ENCODE results near the gene JOSD1.

JOSD1 gene

DNA sequence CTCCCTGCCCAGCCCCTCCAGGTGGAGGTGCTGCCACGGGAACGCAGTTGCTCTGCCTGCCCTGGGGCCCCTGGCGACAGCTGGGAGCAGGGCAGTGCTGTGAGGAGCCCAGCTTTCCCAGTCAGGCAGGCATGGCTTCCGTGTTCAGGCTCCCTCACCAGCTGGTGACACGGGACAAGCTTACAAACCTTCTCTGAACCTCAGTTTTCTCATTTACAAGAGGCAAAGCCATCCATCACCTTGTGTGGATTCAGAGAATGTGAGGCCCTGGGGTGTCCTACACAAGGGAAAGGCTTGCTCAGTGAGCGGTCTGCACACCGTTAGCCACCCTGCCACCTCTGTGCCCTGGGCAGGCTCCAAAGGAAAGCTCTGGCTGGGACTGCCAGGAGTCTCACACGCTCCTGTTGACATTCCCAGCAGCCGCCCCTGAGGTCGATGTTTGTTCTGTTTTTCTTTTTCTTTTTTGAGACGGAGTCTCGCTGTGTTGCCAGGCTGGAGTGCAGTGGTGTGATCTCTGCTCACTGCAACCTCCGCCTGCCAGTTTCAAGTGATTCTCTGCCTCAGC is 31.6 kb upstream of the JOSD1 start:
- no peak for DNase-seq

DNA sequence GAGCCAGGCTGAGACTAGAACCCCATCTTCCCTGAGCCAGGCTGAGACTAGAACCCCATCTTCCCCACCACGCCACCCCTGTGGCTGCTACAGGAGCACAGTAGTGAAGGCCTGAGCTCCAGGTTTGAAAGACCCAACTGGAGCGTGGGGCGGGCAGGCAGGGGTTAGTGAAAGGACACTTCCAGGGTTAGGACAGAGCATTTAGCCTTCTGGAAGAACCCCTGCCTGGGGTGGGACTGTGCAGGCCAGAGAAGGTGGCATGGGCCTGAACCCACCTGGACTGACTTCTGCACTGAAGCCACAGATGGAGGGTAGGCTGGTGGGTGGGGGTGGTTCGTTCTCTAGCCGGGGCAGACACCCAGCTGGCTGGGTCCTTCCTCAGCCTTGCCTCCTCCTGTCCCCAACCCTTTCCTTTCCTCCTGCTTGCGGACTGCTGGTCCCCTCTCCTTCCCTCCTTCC is 31.0 kb upstream of the JOSD1 start:
- no peak for DNase-seq

DNA sequence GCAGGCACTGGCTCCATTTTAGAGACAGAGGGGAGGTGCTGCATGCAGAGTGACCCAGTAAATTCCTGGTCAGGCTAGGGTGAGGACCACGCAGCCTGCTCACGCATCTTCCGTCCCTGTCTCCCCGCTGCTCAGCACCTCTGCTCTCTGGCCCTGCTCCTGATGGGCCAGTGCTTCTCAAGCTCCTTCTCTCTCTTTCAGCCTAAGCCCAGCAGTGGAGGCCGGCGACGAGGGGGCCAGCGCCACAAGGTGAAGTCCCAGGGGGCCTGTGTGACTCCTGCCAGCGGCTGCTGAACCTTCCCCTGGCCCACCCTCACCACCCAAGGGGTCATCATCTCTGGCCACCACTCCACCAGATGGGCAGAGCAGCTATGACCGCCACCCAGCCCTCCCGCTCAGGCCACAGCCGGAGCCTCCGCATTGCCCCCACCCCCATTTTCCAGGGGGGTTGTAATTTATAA is 29.7 kb upstream of the JOSD1 start:
- no peak for DNase-seq

DNA sequence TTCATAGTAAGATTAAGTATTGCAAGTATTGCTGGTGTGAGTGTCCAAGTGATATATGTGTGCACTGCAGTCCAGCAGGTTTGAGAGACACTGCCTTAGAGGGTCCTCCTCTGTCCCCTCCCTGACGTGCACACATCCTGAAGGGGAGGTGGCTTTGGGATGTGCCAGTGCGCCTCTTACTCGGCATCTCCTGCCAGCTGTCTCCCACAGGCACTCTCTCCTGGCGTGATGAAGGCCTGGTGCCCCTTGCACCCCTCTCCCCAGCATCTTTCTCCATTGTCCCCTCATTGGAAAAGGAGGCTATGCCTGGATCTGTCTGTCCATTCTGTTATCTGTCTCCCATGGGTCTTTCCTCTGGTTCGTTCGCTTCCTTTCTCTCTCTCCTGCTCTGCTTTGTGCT is 29.2 kb upstream of the JOSD1 start:
- no peak for DNase-seq

DNA sequence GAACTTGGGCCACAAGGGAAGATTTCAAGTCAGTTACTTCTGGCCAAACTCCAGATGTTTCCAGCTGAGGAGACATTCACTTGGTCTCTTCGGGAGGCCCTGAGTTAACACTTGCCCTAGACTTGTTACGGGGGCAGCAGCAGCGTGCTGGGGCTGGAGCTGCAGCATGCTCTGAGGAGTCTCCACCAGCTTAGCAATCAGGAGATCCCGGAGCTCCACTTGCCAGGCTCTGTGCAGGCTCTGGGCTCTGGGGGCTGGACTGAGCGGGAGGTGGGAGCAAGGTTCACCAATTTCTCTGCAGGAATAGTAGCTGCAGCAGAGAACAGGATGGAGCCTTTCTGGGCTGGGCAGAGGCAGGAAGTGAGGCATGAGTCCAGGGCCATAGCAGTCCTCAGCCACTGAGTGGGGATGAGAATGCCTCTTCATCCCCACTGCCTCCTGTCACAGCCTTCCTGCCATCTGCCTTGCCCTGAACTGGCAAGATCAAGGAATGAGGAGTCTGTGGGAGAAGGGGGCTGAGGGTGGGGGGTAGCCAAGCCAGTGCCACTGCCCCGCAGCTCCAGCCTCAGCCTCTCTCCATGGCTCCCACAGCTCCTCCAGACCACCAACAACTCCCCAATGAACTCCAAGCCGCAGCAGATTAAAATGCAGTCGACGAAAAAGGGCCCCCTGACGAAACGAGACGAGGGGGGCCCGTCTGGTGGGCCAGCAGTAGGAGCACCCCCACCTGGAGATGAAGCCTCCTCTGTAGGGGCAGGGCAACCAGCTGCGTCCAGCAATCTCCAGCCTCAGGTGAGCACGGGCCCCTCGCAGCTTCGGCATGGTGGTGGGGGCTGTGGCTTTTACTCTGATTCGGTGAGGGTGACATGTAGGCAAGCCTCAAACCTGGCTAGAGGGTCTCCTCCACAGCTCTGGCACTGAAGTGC is 28.4 kb upstream of the JOSD1 start:
- DNase-seq, result no peak

DNA sequence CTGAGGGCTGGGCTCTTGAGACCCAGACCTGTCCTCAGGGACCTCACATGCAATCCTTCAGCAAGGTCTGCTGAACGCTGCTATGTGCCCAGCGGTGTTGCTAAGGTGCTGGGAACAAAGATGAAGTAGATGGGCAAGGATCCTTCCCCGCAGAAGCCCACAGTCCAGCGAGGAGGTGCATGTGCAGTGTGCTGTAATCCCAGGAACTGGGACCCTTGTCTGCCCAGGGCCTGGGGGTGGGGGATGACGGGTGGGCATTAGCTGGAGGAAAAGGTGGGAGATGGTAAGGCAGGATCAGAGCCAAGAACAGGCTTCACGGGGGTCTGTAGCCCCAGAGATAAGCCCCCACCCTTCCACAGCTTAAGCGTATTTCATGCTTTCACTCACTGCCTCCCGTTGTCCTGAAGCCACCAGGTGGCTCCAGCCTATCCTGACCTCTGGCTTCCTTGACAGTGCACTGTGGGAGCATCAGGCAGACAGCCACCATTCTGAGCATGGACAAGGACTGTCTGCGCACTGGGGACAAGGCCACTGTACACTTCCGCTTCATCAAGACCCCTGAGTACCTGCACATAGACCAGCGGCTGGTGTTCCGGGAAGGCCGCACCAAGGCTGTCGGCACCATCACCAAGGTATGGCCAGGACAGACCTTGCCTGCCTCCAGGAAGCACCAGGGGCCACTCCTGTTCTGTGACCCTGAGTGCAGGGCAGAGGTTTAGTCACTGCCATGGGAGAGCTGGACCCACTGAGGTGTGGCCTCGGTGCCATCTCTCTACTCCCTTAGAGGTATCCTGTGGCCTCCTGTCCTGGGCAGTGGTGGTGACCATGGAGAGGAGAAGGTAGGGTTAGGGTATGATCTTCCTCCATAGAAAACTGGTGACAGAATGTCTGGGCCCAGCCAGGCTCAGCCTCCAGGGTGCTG is 27.0 kb upstream of the JOSD1 start:
- DNase-seq, result no peak

DNA sequence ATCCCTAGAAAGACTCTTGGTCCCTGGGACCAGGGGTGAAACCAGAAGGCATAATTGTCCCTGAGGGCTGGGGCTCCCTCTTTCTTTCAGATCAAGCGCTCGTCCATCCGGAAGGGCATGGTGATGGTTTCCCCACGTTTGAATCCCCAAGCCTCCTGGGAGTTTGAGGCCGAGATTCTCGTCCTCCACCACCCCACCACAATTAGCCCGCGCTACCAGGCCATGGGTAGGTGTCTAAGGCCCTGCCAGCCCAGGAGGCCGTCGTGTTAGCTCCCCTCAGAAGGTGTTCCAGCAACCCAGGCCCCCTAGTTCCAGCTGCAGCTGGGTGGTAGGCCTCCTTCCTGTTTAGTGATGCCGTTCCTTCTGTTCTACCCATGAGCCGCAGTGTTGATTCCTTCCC is 26.4 kb upstream of the JOSD1 start:
- no peak for DNase-seq

DNA sequence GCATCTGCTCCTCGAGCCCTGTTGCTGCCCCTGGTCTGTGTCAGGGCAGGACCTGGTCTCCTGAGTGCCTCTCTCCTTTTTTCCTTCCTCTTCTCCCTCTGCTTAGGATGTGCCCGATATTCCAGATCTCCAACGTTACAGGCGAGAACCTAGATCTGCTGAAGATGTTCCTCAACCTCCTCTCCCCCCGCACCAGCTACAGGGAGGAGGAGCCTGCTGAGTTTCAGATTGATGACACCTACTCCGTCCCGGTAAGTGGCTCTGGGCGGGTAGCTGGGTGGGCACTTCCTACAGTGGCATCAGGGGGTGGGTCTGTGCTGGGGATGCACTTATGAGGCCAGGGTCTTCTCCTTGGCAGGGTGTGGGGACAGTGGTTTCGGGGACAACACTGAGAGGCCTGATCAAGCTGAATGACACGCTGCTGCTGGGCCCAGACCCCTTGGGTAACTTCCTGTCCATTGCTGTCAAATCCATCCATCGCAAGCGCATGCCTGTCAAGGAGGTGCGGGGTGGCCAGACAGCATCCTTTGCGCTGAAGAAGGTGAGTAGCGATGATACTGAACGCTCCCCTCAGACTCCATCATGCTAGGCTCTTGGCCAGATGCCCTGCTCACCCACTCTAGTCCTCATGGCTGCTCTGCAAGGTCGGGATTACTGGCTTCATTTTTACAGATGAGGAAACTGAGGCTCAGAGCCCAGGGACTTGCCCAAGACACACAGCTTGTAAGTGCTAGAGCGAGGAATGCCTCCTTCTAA is 25.3 kb upstream of the JOSD1 start:
- DNase-seq, result no peak

DNA sequence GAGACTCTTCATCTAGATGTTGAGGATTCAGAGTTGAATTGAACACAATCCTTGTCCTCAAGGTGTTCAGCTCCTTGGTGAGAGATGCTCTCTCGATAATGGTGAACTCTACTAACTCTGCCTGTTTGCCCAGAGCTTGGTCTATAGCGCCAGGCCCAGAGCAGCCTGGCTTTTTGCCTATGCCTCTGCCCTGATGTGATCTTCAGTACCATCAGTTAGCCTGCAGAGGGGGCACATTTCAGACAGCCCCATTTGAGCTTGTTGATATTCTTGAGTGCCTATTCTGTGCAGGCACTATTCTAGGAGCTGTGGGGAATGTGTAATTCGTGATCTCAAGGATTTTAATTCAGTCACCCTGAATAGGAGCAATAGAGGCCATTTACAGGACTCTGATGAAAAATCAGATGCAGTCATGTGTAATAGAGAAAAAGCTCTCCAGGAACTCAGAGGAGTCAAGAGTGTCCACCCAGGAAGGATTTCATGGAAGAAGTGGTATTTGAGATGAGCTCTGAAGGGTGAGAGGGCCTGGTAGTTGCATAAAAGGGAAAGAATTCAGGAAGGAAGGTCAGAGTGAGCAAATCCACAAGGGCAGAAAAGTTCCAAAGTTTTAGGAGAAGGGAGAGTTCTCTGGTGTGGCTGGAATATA is 24.3 kb upstream of the JOSD1 start:
- peak; percentile 46 to 56 for DNase-seq

DNA sequence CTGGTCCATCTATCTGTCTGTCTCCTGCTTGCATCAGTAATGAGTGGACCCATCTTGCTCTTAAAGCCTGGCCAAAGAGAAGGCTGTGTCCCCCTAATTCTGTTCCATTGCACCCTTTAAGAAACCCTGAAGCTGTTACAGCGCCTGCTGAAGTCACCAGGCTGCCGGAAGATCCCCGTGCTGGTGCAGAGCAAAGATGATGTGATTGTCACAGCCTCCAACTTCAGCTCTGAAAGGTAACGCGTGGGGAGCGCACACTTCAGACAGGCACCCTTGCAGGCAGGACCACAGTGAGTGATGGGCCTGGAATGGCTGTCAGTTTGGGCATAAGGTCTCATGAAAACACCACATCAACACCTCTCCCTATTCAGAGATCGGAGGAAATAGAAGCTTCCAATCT is 23.4 kb upstream of the JOSD1 start:
- DNase-seq, result no peak

DNA sequence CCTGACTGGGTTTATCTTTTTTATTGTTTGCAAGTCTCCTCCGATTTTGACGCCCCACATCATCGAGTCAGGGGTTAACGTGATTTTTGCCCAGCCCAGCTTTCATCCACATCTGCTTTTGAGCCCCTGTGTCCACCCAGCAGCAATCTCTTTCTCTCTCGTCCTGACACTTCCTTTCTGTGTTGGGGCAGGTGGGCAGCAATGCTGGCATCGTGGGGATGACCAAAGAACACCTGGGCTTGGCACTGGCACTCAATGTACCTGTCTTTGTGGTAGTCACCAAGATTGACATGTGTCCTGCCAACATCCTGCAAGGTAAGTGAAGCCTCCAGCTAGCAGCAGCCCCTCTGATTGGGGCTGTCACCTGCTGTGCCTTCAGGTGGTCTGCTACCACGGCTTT is 20.8 kb upstream of the JOSD1 start:
- DNase-seq, result no peak

DNA sequence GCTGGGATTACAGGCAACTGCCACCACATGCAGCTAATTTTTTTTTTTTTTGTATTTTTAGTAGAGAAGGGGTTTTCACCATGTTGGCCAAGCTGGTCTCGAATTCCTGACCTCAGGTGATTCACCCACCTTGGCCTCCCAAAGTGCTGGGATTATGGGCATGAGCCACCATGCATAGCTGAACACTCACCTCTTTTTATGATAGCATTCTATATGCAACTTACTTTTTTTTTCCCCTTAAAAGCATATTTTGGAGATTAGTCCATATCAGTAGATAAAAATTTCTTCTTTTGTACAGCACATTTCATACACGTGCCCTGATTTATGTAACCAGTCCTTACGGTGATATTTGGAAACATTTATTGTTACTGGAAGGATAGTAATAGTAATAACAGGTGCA is 19.6 kb upstream of the JOSD1 start:
- no peak for DNase-seq

DNA sequence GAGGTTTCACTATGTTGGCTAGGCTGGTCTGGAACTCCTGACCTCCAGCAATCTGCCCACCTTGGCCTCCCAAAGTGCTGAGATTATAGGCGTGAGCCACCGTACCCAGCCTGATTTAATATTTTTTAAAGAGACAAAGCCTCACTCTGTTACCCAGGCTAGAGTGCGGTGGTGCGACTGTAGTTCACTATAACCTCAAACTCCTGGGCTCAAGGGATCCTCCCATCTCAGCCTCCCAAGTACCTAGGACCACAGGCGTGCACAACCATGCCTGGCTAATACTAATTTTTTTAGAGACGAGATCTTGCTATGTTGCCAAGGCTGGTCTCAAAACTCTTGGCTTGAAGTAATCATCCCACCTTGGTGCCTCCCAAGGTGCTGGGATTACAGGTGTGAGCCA is 18.5 kb upstream of the JOSD1 start:
- no peak for DNase-seq

DNA sequence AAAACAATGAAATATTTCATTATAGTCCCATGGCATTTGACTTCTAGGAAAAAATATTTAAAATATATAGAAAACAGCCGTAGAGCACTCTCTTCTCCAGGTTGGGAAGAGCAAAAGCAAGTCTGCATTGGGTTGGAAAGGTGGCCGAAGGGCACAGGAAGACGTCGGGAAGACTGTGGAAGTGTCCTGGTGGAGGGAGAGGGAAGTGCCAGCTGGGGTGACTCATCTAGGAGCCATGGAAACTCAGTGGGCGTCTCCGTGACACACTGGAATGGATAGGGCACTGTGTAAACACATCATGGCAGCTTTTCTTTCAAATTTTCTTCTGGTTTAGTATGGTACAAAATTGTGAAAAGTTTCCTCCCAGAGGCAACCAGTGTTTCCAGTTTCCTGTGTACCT is 17.7 kb upstream of the JOSD1 start:
- no peak for DNase-seq

DNA sequence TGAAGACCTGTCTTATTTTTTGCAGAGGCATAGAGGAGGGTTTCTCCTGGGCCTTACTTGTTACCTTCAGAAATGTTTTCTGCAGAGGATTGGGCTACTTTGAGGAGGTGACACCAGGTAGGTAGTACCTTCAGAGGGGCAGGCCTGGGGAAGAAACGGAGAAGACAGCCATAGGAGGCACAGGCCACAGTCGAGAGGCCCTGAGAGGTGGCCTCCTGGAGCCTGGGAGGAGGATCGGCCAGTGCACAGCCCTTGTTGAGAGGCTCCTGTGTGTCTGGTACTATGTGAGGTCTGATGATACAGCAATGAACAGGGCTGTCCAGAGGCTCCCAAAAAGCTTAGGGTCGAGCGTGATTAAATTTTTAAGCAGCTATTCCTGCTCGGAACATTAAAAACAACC is 16.5 kb upstream of the JOSD1 start:
- DNase-seq, result no peak

DNA sequence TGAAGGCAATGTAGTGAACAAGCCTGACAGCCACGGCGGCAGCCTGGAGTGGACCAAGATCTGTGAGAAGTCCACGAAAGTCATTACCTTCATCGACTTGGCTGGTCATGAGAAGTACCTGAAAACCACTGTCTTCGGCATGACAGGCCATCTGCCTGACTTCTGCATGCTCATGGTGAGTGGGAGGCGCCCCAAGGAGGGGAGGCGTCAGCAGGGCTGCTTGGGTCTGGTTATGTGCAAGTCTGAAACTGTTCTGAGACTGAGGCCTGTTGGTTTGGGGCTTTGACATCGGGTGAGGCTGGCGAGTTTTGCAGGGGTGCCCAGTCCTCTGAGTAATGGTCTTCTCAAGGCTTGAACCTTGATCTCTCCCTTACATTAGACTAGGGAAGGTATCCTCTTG is 16.1 kb upstream of the JOSD1 start:
- no peak for DNase-seq

DNA sequence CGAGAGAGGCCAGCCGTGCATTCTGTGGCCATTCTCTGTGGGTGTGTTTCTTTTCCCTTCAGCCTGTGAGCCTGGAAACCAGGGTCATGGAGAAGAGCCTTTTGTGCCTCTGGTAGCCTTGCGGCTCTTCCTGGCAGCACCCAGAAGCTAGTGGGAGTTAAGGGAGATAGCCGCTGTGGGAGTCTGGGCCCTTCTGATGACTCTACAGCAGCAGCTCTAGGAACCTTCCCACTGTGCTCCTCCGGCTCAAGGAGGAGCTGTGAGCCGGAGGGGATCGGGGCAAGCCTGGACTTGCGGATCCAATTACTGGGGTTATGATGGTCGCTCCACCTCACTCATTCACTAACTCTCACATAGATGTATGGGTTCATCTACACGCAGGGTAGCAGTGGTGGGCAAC is 15.5 kb upstream of the JOSD1 start:
- no peak for DNase-seq

DNA sequence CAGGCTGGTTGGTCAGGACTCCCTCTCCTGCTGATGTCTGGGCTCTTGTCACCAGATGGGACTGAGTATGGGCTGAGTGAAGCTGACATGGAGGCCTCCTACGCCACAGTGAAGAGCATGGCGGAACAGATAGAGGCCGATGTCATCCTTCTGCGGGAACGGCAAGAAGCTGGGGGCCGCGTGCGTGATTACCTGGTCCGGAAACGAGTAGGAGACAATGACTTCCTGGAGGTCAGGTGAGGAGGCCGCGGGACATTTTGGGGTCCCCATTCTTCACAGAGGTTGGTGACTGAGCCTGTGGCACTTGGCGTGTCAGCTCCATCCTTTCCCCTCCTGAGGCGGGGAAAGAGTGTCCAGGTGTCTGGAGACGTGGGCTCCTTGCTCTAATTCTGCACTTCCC is 15.1 kb upstream of the JOSD1 start:
- no peak for DNase-seq

DNA sequence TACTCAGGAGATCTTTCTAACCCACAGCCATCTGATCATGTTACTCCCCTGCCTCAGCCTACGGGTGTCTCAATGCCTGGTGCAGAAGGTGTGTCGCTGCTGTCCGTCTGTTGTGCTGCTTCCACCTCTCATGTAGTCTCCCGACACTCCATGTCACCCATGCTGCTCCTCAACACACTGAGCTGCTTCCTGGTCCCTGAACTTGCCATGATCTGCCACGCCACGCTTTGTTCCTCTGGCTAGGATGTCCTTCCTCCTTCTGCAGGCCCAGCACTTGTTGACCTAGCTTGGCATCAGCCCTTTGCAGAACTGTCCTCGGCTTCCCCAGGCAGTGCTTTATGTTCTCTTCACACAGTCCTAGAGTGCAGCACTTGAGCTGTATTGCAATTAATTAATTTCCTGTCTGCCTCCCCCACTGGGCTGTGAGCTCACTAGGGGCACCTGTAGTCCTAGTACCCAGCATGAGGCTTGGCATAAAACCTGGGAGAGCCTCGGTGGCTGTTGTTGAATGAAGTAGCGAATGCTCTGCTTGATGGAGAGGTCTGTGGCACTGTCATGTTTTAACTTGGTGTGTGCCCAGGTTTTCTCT is 14.5 kb upstream of the JOSD1 start:
- no peak for DNase-seq

DNA sequence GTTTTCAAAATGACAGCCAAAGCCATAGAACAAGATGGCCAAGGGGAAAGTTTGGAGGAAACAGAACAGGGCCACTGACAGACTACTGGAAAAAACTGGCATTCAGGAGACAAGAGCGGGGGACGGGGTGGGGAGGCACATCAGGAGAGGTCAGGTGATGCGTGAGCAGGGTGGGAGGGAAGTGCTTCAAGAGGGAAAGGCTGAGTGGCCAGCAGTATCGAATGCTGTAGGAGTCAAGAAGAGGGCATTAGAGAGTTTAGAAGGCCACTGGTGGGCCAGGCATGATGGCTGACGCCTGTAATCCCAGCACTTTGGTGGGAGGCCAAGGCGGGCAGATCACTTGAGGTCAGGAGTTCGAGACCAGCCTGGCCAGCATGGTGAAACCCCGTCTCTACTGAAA is 13.2 kb upstream of the JOSD1 start:
- DNase-seq, result no peak

DNA sequence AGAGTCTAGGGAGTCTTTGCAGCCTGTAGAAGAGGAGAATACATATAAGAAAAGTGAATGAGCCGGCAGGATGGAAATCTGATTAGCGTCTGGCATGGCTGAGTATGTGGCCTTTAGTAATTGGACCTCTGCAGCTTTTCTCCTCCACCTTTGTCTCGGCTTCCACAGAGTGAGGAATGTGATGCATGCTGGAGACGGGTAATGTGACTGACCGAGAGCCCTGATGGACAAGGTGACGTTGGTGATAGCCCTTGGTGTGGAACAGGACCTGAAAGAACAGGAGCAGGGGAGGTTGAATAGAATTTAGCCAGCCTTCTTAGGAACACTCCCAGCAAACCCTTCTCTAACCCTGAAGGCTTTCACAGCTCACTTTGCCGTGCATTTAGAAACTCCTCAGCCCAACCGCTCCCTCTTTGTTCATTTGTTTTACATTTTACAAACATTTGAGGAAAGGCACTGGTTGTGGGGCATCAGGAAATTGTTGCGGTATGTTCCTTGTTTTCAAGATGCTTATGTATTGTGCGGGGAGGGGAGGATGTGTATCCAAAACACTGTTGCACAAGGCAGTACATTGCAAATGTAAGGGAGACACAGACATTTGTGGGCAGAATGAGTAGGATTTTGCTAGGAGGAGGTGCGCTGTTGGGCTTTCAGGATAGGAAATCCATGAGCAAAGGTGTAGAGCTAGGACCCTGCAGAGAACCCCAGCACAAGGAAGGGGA is 11.9 kb upstream of the JOSD1 start:
- no peak for DNase-seq
